Measurements from ENCODE around the gene PDE3A.

The PDE3A gene

DNA sequence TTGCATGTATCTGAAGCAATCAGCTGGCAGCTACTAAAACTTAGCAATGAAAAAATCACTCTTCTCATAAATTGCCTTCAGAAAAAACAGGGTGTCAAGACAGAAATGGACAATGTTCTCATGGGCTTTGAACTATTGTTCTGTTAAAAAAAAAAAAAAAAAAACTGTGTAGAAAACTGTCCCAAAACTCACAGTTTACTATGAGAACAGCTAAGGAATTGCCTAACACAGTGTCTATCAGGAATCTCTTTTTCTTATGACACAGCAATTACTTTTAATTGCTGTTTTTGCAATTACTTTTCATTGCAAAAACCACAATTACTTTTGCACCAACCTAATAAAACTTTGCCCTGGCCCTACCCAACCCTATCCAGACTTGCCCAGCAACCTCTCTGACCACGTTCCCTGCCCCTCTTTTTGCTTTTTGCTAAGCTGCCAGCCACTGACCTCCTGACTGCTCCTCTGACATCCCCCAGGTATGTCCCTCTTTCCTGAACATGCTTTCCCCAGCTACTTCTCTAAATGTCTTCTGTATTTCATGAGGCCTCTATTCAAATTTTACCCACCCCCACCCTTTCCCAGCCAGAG lies 258.8 kb downstream of the PDE3A start:
- no peak for DNase-seq

DNA sequence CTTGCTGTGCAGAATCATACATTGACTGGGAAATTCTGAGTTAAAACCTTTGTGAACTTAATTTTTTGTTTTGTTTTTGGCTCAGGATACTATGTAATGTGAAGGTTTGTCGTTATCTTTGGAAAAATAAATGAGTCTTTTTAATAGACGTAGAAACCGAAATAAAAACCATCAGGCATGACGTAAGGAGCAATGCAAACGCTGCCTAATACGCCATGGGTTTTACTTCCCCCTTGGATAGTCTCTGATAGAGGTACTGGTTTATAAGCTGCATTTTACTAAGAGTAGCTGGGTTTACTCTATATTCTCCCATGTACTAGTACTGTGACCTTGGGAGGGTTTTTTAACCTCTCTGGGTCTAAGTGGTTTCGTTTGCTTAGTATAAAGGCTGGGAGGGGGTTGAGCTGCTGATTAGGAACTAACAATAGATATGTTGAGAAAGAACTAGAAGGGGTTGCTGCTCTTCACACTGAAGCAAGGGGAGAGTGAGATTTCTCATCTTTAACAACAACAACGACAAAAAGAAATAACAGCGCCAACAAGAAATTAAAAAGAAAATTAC lies 260.0 kb downstream of the PDE3A start:
- DNase-seq, result no peak

- DNase-seq, result no peak
Measured at GRCh38 chr12:20628999-20629398, 260.7 kb downstream of the PDE3A start.

DNA sequence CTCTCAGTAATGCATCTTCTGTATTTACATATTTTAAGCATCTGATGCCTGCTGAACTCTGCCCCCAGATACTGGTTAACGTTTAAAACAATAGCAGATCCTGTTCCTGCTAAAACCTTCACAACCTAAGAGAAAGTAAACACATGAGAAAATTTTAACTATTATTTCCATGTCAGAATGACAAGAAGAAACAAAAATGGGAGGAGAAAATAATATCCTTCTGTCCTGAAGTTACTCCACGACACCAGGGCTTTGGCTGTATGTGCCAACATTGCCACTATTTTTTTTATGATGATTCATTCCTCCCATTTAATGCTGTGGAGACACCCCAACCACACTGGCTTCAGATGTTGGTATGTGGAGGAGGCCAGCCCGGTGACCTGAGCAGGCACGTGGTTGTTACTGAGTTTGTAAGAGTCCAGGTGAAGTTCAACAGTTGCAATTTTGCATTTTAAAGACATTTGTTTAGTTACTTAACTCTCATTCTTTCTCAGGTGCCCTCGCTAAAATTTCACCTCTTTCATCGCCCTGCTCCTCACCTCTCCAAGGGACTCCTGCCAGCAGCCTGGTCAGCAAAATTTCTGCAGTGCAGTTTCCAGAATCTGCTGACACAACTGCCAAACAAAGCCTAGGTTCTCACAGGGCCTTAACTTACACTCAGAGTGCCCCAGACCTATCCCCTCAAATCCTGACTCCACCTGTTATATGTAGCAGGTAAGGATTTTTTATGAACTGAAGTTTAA lies 261.2 kb downstream of the PDE3A start:
- DNase-seq, result no peak

- DNase-seq, result no peak
Measured at GRCh38 chr12:20631711-20632110, 263.4 kb downstream of the PDE3A start.

GRCh38 chr12:20641106-20641505 lies 272.8 kb downstream of the PDE3A start:
- DNase-seq, result no peak

- DNase-seq, result no peak
Measured at GRCh38 chr12:20643822-20644221, 275.5 kb downstream of the PDE3A start.

DNA sequence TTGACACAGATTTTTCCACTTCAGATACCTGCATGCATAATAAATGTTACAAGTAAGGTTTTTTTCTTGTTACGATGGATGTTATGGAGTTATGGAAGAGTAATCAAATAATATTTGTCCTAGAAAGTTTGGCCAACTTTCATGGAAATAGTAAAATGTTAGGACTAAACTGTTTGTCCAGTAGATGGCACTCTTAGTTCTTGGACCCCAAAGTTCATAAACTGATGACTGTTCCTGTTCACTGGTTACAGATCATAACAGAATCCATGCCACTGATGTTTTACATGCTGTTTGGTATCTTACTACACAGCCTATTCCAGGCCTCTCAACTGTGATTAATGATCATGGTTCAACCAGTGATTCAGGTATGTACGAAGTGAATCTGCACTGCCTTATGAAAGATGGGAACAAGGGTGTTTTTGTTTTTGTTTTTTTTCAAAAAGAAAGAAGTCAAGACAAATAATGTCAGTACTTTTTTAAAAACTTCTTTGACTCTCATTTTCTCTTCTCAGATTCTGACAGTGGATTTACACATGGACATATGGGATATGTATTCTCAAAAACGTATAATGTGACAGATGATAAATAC lies 278.0 kb downstream of the PDE3A start:
- DNase-seq, result no peak

DNA sequence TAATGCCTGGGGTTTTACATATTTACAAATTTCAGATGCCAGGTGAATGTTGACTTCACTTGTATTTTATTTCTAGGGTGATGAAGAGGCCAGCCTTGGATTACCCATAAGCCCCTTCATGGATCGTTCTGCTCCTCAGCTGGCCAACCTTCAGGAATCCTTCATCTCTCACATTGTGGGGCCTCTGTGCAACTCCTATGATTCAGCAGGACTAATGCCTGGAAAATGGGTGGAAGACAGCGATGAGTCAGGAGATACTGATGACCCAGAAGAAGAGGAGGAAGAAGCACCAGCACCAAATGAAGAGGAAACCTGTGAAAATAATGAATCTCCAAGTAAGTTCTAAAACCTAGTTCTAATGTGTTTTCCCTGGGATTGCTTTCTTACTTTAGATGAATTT lies 285.5 kb downstream of the PDE3A start:
- DNase-seq, result no peak

GRCh38 chr12:20656600-20656999 lies 288.3 kb downstream of the PDE3A start:
- DNase-seq, result no peak

- DNase-seq, result no peak
Measured at GRCh38 chr12:20657496-20657895, 289.2 kb downstream of the PDE3A start.

GRCh38 chr12:20681334-20681733 lies 313.0 kb downstream of the PDE3A start:
- no peak for DNase-seq

GRCh38 chr12:20695232-20695631 lies 326.9 kb downstream of the PDE3A start, which contains the start of gene SLCO1C1:
TSS of gene SLCO1C1 (plus strand) at chr12:20695332. CDS start at chr12:20699577, 4,245 bp downstream.
- DNase-seq, result no peak

GRCh38 chr12:20696181-20696905 lies 328.0 kb downstream of the PDE3A start:
- DNase-seq, result no peak

DNA sequence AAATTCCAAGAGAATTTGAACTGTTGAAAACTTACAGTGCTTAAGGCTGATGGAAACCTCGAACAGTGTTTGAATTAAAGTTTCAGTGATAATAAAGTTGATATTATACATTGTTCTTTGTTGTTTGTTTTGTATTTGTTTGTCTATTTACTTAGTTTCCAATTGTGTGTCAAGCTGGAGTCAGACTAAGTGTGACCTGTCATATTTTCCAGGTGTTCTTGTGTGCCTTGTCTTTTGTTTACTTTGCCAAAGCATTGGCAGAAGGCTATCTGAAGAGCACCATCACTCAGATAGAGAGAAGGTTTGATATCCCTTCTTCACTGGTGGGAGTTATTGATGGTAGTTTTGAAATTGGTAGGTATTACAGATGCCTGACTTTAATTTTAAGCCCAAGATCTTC lies 332.8 kb downstream of the PDE3A start:
- DNase-seq, result no peak

GRCh38 chr12:20704860-20705259 lies 336.5 kb downstream of the PDE3A start:
- no peak for DNase-seq

DNA sequence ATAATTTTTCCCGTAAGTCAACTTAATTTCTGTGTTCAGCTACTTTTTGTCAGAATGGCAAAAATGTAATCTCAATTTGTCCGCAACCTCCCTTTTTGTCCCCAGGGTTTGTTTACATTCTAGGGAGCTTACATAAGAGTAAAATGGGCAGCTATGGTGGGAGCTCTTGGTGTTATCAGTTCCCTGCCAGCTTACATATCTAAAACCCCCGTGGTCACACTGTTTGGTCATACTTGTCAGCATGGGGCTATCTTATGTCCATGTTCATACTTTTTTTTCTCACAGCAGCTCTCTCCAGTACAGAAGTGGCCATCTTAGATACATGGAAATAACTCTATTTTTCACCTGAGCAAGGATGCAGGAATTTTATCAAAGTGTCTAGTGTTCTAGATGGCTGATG lies 343.5 kb downstream of the PDE3A start:
- no peak for DNase-seq

- DNase-seq, result no peak
Measured at GRCh38 chr12:20716037-20716436, 347.7 kb downstream of the PDE3A start.

- no peak for DNase-seq
Measured at GRCh38 chr12:20716985-20717384, 348.6 kb downstream of the PDE3A start.

DNA sequence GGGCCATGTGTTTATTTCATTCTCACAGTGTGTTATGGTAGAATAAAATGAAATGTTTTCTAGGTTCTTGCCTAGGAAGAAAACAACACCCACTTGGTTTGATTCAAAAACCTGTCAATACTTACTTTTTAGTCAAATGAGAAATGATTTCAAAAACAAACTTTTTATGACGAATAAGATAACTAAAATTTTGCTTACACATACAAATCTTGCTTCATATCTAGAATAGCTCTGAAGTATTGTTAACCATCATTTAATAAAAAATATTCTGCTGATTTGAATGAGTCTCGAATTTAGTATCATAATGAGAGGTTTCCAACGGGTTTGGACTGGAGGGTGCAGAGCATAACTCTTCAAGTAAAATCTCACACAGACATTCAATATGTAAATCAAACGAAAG lies 350.0 kb downstream of the PDE3A start:
- no peak for DNase-seq

DNA sequence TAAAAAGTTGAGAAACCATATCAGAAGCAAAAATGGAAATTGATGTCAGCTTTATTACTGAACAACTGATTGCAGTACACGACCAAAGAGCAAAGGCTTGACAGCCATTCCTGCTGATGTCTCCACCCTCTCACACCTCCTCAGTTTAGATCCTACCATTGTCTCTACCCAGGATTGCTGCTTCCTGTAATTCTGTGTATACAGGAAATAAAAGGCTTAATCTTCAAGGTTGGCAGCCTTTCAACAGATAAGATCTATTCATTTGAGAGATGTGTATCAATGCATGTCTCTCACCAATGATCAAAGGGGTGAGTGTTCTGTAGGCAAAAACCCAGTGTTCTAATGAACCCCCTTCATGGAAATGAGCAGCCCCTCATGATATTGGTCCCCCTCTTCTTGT lies 353.8 kb downstream of the PDE3A start:
- no peak for DNase-seq

DNA sequence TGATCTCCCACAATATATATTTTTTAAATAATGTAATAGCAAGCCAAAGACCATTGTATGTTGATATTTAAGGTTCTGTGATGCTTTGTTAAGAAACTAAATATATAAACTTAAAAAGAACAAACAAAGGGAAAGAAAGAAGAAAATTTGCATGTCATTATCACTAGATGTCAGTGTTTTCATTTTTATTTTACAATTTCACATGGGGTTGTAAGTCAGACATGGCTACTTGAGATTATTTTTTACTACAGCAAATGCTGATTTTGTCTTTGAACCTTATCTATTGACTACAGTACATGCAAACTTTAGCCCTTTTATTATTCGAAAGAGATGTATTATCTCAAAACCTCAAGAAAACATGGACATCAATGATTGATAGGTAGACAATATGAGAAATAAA lies 362.9 kb downstream of the PDE3A start:
- no peak for DNase-seq
